ENCODE results near the gene GLRX.
A peak's percentile ranks its signal among the peaks of the same experiment; 100 is the strongest.

GLRX gene

GRCh38 chr5:95823218-95823737 lies 752 bp upstream of the GLRX start:
- DNase-seq, result no peak
- Mint-ChIP-seq H3K4me3 (peak overlapping the region; percentile 94), H3K36me3 (ENCODE audit: low read depth) (no peaks in the 10 kb centered on the region), H3K27me3 (ENCODE audit: low read depth, poor library complexity) (peaks cover 4% of the 10 kb centered on the region), H3K9me3 (no peaks in the 10 kb centered on the region), H3K27ac (peak overlapping the region; percentile 46), H3K4me1 (peaks cover 66% of the 10 kb centered on the region)
- TF ChIP-seq CTCF (IDR thresholded peaks at IDR 0.05), result no peak

DNA sequence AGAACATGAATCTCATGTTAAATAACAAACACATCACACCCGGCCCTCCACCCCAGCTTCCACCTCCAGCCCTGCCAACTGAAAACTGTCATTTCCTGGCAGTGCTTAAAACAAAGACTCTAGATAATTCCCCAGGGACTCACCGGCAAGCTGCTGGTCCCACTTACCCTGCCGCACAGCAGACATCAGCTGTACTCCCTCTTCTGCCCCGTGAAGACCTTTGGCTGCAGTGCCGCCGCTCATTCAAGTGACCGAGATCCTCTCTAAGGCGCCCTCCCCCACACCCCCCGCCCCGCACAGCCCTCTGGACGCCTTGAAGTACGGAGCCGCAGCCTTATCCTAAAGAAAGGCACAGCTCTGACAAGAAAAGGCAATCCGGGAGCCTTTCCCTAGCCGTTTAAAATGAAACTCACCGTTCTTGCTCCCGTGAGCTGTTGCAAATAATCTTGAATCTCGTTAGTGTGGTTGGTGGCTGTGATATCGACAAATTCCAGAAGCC lies 434 bp downstream of the GLRX start:
- Mint-ChIP-seq H3K4me3 (peak overlapping the region; percentile 94), H3K4me1 (peaks cover 69% of the 10 kb centered on the region), H3K27me3 (ENCODE audit: low read depth, poor library complexity) (peaks cover 4% of the 10 kb centered on the region), H3K9me3 (no peaks in the 10 kb centered on the region), H3K36me3 (ENCODE audit: low read depth) (no peaks in the 10 kb centered on the region), H3K27ac (peak overlapping the region; percentile 96)
- no peak for TF ChIP-seq CTCF (IDR thresholded peaks at IDR 0.05)
- peak; percentile 65 for DNase-seq

GRCh38 chr5:95821110-95822021 lies 1.2 kb downstream of the GLRX start:
- DNase-seq, result no peak
- Mint-ChIP-seq H3K27me3 (ENCODE audit: low read depth, poor library complexity) (peaks cover 4% of the 10 kb centered on the region), H3K9me3 (no peaks in the 10 kb centered on the region), H3K36me3 (ENCODE audit: low read depth) (peaks cover 2% of the 10 kb centered on the region), H3K4me3 (peak overlapping the region; percentile 94), H3K4me1 (peaks cover 74% of the 10 kb centered on the region), H3K27ac (peak overlapping the region; percentile 96)
- no peak for TF ChIP-seq CTCF (IDR thresholded peaks at IDR 0.05)

DNA sequence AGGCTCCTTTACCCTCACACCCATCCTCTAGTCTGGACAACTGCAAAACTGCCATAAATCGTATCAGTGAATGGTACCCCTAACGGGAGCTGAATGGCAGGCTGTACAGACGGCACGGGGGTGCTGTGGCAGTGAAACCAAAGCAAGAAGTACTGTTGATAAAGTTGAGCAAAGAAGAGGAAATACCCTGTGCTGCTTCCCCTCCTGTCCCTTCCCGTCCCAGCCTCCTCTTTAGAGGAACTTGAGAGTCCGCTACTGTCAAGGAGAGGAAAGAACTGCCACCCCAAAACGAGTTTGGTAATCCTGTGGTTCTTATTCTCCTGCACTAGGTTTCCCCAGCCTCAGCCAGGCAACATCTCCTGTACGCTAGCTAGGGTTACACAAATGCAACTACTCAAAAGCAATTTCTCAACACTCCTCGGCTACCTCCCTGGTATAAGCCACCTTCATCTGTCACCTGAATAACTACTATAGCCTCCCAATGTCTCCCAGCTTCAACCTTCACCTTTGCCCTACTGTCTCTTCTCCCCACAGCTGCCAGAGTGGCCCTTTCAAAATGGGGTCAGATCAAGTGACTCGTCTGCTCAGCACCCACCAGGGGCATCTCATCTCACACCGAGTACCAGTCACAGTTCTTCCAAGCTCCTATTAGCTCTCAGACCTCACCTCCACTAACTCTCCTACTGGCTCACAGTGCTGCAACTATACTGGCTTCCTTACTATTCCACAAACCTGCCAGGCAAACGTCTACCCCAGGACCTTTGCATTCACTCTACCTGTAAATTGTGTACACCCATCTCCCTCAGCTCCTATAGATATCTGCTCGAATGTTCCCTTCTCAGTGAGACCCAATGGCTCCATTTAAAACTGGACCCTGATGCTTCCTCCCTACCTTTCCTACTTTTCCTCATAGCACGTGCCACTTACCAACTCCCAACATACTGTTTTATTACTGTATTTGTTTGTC lies 4.1 kb downstream of the GLRX start:
- Mint-ChIP-seq H3K36me3 (ENCODE audit: low read depth) (peaks cover 26% of the 10 kb centered on the region), H3K9me3 (no peaks in the 10 kb centered on the region), H3K27ac (peak overlapping the region; percentile 76), H3K4me1 (peaks cover 55% of the 10 kb centered on the region), H3K27me3 (ENCODE audit: low read depth, poor library complexity) (no peaks in the 10 kb centered on the region), H3K4me3 (peak overlapping the region; percentile 51)
- DNase-seq, result no peak
- TF ChIP-seq CTCF (IDR thresholded peaks at IDR 0.05), result no peak

DNA sequence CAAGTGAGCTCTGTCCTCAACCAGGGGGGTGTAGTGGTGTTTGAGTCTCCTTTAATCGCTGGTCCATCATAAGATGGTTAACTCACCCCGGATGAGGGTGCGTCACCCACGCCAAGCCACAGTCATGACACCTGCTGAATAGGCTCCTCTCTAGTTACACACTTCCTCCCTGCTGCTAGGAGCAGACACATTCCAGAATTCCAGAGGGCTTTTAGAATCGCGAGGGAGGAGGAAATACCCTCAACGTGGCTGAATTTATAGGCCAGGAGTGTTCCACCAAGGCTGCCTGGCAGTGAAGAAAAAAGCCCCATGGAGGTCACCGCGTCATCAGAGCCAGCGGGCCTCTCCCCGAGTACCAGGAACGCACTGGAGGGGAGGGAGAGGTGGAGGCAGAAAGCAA lies 5.1 kb downstream of the GLRX start:
- peak; percentile 37 for DNase-seq
- H3K4me1 Mint-ChIP-seq, result peaks cover 47% of the 10 kb centered on the region
- H3K4me3 Mint-ChIP-seq, result peak overlapping the region; percentile 76
- no peaks in the 10 kb centered on the region for H3K27me3 Mint-ChIP-seq (ENCODE audit: low read depth, poor library complexity)
- peak overlapping the region; percentile 62 for H3K27ac Mint-ChIP-seq
- TF ChIP-seq CTCF (IDR thresholded peaks at IDR 0.05), result no peak
- H3K36me3 Mint-ChIP-seq (ENCODE audit: low read depth), result peaks cover 31% of the 10 kb centered on the region
- no peaks in the 10 kb centered on the region for H3K9me3 Mint-ChIP-seq

Data from nephron progenitor cell (in vitro differentiated cells).